CD4-positive, alpha-beta memory T cell (primary cell): ENCODE data around the gene NES. TPM values are rescaled to one million over a fixed set of nuclear protein-coding genes. Genes with fewer than 3 reads are reported as not detected.

Experiments
- CTCF ChIA-PET: fragments of 350-600 bp; sonication (Branson Sonifier 250); formaldehyde crosslinking; loops from one replicate; lab custom pipeline; 2021; ENCODE audit warnings: inconsistent platforms; ENCODE audit not compliant: partially characterized antibody; lab: Charles Lee
- POLR2A ChIA-PET: fragments of 350-600 bp; sonication (Branson Sonifier 250); formaldehyde crosslinking; loops from one replicate; lab custom pipeline; 2021; ENCODE audit not compliant: partially characterized antibody; lab: Charles Lee
- DNase-seq, 5 donors: peaks; one replicate each; pipeline versions ENCODE4 v3.0.0 to v3.0.0-alpha.2; 2020 to 2022; ENCODE audit warnings: mixed read lengths in 1 of 5
- H3K27ac ChIP-seq: one replicate; pipeline ENCODE4 v1.7.0; 2013; ENCODE audit warnings: low read depth, low read length
- H3K27me3 ChIP-seq: 2 replicates; pipeline ENCODE4 v1.7.0; 2013; ENCODE audit warnings: mild to moderate bottlenecking, low read length, moderate library complexity; ENCODE audit not compliant: insufficient read depth
- H3K36me3 ChIP-seq: 2 replicates; pipeline ENCODE4 v1.7.0; 2013; ENCODE audit warnings: mild to moderate bottlenecking, low read length, moderate library complexity; ENCODE audit not compliant: insufficient read depth
- H3K4me1 ChIP-seq: 2 replicates; pipeline ENCODE4 v1.7.0; 2013; ENCODE audit warnings: mild to moderate bottlenecking, low read length, moderate library complexity; ENCODE audit not compliant: insufficient read depth
- H3K4me3 ChIP-seq, 2 donors: one replicate each; pipeline ENCODE4 v1.7.0; 2013; ENCODE audit warnings: low read length in 2 of 2, mild to moderate bottlenecking in 1 of 2
- H3K9me3 ChIP-seq, 2 donors: one replicate each; pipeline ENCODE4 v1.7.0; 2013; ENCODE audit warnings: low read length in 2 of 2, control low read depth in 1 of 2; ENCODE audit not compliant: control insufficient read depth in 1 of 2
- H3K27ac Mint-ChIP-seq, 7 donors: one replicate each; pipeline ENCODE4 v1.8.0; 2020 to 2021; ENCODE audit warnings: mixed read lengths in 7 of 7, mild to moderate bottlenecking in 6 of 7, inconsistent platforms in 3 of 7, moderate library complexity in 3 of 7
- H3K27me3 Mint-ChIP-seq, 2 donors: one replicate each; pipeline ENCODE4 v1.8.0; 2020 to 2021; ENCODE audit warnings: mixed read lengths in 2 of 2
- H3K36me3 Mint-ChIP-seq, 2 donors: one replicate each; pipeline ENCODE4 v1.8.0; 2020 to 2021; ENCODE audit warnings: mixed read lengths in 2 of 2, inconsistent platforms in 1 of 2, mild to moderate bottlenecking in 1 of 2
- H3K4me1 Mint-ChIP-seq, 4 donors: one replicate each; pipeline ENCODE4 v1.8.0; 2020 to 2021; ENCODE audit warnings: mixed read lengths in 4 of 4, mild to moderate bottlenecking in 1 of 4
- H3K4me3 Mint-ChIP-seq, 8 donors: one replicate each; pipeline ENCODE4 v1.8.0; 2020 to 2021; ENCODE audit warnings: mixed read lengths in 8 of 8, mild to moderate bottlenecking in 7 of 8, moderate library complexity in 6 of 8, inconsistent platforms in 3 of 8
- H3K9me3 Mint-ChIP-seq, 8 donors: one replicate each; pipeline ENCODE4 v1.8.0; 2020 to 2021; ENCODE audit warnings: mixed read lengths in 8 of 8, mild to moderate bottlenecking in 5 of 8, inconsistent platforms in 3 of 8, moderate library complexity in 1 of 8
- intact Hi-C: fragments of 100-400 bp; cut with micrococcal nuclease; formaldehyde crosslinking; loops from one replicate; pipeline ENCODE4 v1.15.1; 2023
- polyA plus RNA-seq, 2 donors: library from polyadenylated mRNA; unstranded; fragments of 300-500 nt; fragmentation: Illumina TruSeq; gene quantifications; one replicate each; pipeline ENCODE4 v1.2.3, GENCODE V29; 2021
- total RNA-seq, 2 experiments: library from RNA; stranded (reverse); gene quantifications; one replicate each; pipeline ENCODE4 v1.2.3, GENCODE V29; 2021

The NES gene
- total and polyA plus RNA-seq, 4 experiments from 2014 or later: not detected

- no peak overlapping the region for H3K27ac Mint-ChIP-seq
- CTCF ChIA-PET: interaction anchor here (1.0 kb wide), 1 partner anchor 190 kb away, joined by 3 read pairs; the partner anchor contains the start of gene NTRK1
Observed at GRCh38 chr1:156669794-156670193, 7.4 kb downstream of the NES start.

GRCh38 chr1:156668801-156669637 lies 8.2 kb downstream of the NES start:
- ChIA-PET CTCF (interaction anchor here (1.2 kb wide), 1 partner anchor 45 kb away, joined by 3 read pairs; no protein-coding TSS in a partner anchor), POLR2A (no interaction called here)
- H3K9me3 ChIP-seq: no peaks in the 10 kb centered on the region
- Mint-ChIP-seq H3K9me3 (peaks cover 0 to 2% (median 0%) of the 10 kb centered on the region in 8 donors), H3K27ac (no peak overlapping the region), H3K27me3 (peaks cover 8% of the 10 kb centered on the region in 2 donors), H3K36me3 (no peaks in the 10 kb centered on the region), H3K4me3 (no peak overlapping the region), H3K4me1 (peaks cover 0 to 4% (median 0%) of the 10 kb centered on the region in 4 donors)
- no peak for DNase-seq
- H3K4me1 ChIP-seq: peaks cover 4% of the 10 kb centered on the region
- no peaks in the 10 kb centered on the region for H3K36me3 ChIP-seq
- intact Hi-C loops: no loop called here
- no peak overlapping the region for H3K27ac ChIP-seq
- H3K4me3 ChIP-seq: no peak overlapping the region
- H3K27me3 ChIP-seq: no peaks in the 10 kb centered on the region

More at GRCh38 chr1:156669794-156670193, 7.4 kb downstream of the NES start:
- H3K36me3 Mint-ChIP-seq: no peaks in the 10 kb centered on the region
- Histone ChIP-seq H3K36me3 (no peaks in the 10 kb centered on the region), H3K9me3 (no peaks in the 10 kb centered on the region), H3K4me1 (peaks cover under 1% of the 10 kb centered on the region), H3K4me3 (no peak overlapping the region), H3K27ac (no peak overlapping the region), H3K27me3 (no peaks in the 10 kb centered on the region)
- H3K4me3 Mint-ChIP-seq: no peak overlapping the region
- peaks cover 0 to 4% (median 0%) of the 10 kb centered on the region in 4 donors for H3K4me1 Mint-ChIP-seq
- POLR2A ChIA-PET: no interaction called here
- intact Hi-C loops: no loop called here
- H3K9me3 Mint-ChIP-seq: peaks cover 0 to 2% (median 0%) of the 10 kb centered on the region in 8 donors
- DNase-seq: no peak
- peaks cover 11 to 14% of the 10 kb centered on the region in 2 donors for H3K27me3 Mint-ChIP-seq

- H3K4me1 ChIP-seq: peaks cover 4% of the 10 kb centered on the region
- no peaks in the 10 kb centered on the region for H3K36me3 ChIP-seq
- no peaks in the 10 kb centered on the region for H3K27me3 ChIP-seq
- Mint-ChIP-seq H3K36me3 (no peaks in the 10 kb centered on the region), H3K4me3 (no peak overlapping the region), H3K4me1 (peaks cover 0 to 4% (median 0%) of the 10 kb centered on the region in 4 donors), H3K27me3 (peaks cover 2 to 9% of the 10 kb centered on the region in 2 donors), H3K27ac (no peak overlapping the region), H3K9me3 (peaks cover 0 to 2% (median 0%) of the 10 kb centered on the region in 8 donors)
- no peak overlapping the region for H3K4me3 ChIP-seq
- no peak for DNase-seq
- intact Hi-C loops: no loop called here
- no peak overlapping the region for H3K27ac ChIP-seq
- ChIA-PET CTCF (interaction anchor here (0.6 to 1.6 kb wide), 3 partner anchors 10 to 44 kb away, joined by 3 read pairs; partner anchors contain the start of gene CRABP2), POLR2A (no interaction called here)
- H3K9me3 ChIP-seq: no peaks in the 10 kb centered on the region
Observed at GRCh38 chr1:156667968-156668709, 9.1 kb downstream of the NES start.

GRCh38 chr1:156667610-156667967 lies 9.6 kb downstream of the NES start:
- no peaks in the 10 kb centered on the region for H3K9me3 Mint-ChIP-seq

GRCh38 chr1:156666862-156667609 lies 10.2 kb downstream of the NES start:
- Mint-ChIP-seq H3K27ac (peak overlapping the region in 1 of 7 donors; percentile 37), H3K27me3 (peaks cover 0 to 5% of the 10 kb centered on the region in 2 donors), H3K36me3 (no peaks in the 10 kb centered on the region), H3K4me3 (no peak overlapping the region), H3K9me3 (no peaks in the 10 kb centered on the region), H3K4me1 (peaks cover 2 to 8% (median 3%) of the 10 kb centered on the region in 4 donors)
- CTCF ChIA-PET: interaction anchor here (1.6 kb wide), 1 partner anchor 12 kb away, joined by 3 read pairs; no protein-coding TSS in a partner anchor
- Histone ChIP-seq H3K36me3 (no peaks in the 10 kb centered on the region), H3K4me1 (peaks cover 9% of the 10 kb centered on the region), H3K27ac (no peak overlapping the region), H3K4me3 (no peak overlapping the region), H3K9me3 (no peaks in the 10 kb centered on the region), H3K27me3 (no peaks in the 10 kb centered on the region)
- POLR2A ChIA-PET: no interaction called here
- DNase-seq: no peak
- intact Hi-C loops: no loop called here

More at GRCh38 chr1:156667610-156667967, 9.6 kb downstream of the NES start:
- Histone ChIP-seq H3K27me3 (no peaks in the 10 kb centered on the region), H3K36me3 (no peaks in the 10 kb centered on the region), H3K9me3 (no peaks in the 10 kb centered on the region), H3K4me1 (peaks cover 4% of the 10 kb centered on the region), H3K4me3 (no peak overlapping the region), H3K27ac (no peak overlapping the region)
- intact Hi-C loops: no loop called here
- POLR2A ChIA-PET: no interaction called here
- DNase-seq: no peak
- Mint-ChIP-seq H3K36me3 (no peaks in the 10 kb centered on the region), H3K27ac (no peak overlapping the region), H3K27me3 (peaks cover 2 to 9% of the 10 kb centered on the region in 2 donors), H3K4me3 (no peak overlapping the region), H3K4me1 (peaks cover 0 to 4% (median 0%) of the 10 kb centered on the region in 4 donors)
- CTCF ChIA-PET: interaction anchor here (1.2 to 1.6 kb wide), 2 partner anchors 11 to 43 kb away, joined by 3 read pairs; no protein-coding TSS in a partner anchor

GRCh38 chr1:156665539-156665938 lies 11.7 kb downstream of the NES start:
- H3K27ac ChIP-seq: no peak overlapping the region
- peaks cover 11 to 23% (median 16%) of the 10 kb centered on the region in 4 donors for H3K4me1 Mint-ChIP-seq
- intact Hi-C loops: no loop called here

More at GRCh38 chr1:156665539-156665938, 11.7 kb downstream of the NES start:
- H3K9me3 ChIP-seq: no peaks in the 10 kb centered on the region
- peak overlapping the region in 1 of 8 donors; percentile 41 for H3K4me3 Mint-ChIP-seq
- peaks cover 24% of the 10 kb centered on the region for H3K4me1 ChIP-seq
- no peak for DNase-seq
- H3K36me3 Mint-ChIP-seq: no peaks in the 10 kb centered on the region
- H3K4me3 ChIP-seq: no peak overlapping the region
- peak overlapping the region in 1 of 7 donors; percentile 43 for H3K27ac Mint-ChIP-seq
- H3K27me3 ChIP-seq: no peaks in the 10 kb centered on the region
- H3K9me3 Mint-ChIP-seq: no peaks in the 10 kb centered on the region
- POLR2A ChIA-PET: interaction anchor here (0.6 kb wide), 1 partner anchor 70 kb away, joined by 3 read pairs; no protein-coding TSS in a partner anchor
- peaks cover 0 to 2% of the 10 kb centered on the region in 2 donors for H3K27me3 Mint-ChIP-seq
- CTCF ChIA-PET: interaction anchor here (1.1 to 2.5 kb wide), 3 partner anchors 11 to 39 kb away, joined by 3 to 8 read pairs (median 3); partner anchors contain the start of gene NES
- H3K36me3 ChIP-seq: no peaks in the 10 kb centered on the region
